Measurements from ENCODE around the gene CLC.
"Not testable (repeated sequence)": the region's sequence is repeated elsewhere in the genome, so short reads cannot be mapped to it uniquely, and the experiment has no call there.

DNA sequence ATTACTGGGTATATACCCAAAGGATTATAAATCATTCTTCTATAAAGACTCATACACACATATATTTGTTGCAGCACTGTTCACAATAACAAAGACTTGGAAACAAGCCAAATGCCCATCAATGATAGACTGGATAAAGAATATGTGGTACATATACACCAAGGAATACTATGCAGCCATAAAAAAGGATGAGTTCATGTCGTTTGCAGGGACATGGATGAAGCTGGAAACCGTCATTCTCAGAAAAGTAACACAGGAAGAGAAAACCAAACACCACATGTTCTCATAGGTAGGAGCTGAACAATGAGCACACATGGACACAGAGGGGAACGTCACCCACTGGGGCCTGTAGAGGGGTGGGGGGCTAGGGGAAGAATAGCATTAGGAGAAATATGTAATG, 17.7 kb downstream of the CLC start:
- not testable (repeated sequence) for TF ChIP-seq POLR2A, POLR2AphosphoS5 (IDR thresholded peaks at IDR 0.05)
- TF ChIP-seq, protein P1, sequence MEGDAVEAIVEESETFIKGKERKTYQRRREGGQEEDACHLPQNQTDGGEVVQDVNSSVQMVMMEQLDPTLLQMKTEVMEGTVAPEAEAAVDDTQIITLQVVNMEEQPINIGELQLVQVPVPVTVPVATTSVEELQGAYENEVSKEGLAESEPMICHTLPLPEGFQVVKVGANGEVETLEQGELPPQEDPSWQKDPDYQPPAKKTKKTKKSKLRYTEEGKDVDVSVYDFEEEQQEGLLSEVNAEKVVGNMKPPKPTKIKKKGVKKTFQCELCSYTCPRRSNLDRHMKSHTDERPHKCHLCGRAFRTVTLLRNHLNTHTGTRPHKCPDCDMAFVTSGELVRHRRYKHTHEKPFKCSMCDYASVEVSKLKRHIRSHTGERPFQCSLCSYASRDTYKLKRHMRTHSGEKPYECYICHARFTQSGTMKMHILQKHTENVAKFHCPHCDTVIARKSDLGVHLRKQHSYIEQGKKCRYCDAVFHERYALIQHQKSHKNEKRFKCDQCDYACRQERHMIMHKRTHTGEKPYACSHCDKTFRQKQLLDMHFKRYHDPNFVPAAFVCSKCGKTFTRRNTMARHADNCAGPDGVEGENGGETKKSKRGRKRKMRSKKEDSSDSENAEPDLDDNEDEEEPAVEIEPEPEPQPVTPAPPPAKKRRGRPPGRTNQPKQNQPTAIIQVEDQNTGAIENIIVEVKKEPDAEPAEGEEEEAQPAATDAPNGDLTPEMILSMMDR (IDR thresholded peaks at IDR 0.05) = not testable (repeated sequence)

All from prostate gland (tissue), 2 donors.